Activated CD4-positive, alpha-beta T cell treated with anti-CD3 and anti-CD28 coated beads, Interleukin-2, amount 50 U/mL, for 1 hour (primary cell): ENCODE results near the gene BCHE.

Source experiments
- DNase-seq: peaks from one replicate; pipeline ENCODE4 v3.0.0-alpha.2; 2020

The BCHE gene

DNA sequence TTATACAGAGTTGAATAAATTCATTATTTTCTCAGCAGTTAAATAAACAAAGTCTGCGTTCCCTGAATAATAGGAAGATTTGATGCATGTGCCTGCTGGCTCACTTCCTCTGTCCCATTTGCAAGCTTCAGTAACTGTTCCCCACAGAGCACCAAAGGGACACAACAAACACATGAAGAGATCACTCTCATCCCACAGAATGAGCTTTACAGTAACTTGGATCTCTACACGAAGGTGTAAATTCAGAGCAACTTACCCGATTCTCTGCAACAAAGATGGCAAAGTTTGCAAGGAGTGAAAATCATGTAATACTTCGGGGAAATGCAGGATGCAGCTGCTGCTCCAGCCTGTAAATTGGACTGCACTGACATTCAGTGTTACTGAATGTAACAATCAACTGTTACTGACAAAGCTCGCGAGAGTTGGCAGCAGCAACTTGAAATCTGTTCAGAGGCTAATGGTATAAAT, at the start of gene BCHE:
BCHE (minus strand) TSS at position 366 of the 468 bp plus-strand sequence. CDS start 6,390 bp downstream, outside the sequence.
- DNase-seq = no peak

DNA sequence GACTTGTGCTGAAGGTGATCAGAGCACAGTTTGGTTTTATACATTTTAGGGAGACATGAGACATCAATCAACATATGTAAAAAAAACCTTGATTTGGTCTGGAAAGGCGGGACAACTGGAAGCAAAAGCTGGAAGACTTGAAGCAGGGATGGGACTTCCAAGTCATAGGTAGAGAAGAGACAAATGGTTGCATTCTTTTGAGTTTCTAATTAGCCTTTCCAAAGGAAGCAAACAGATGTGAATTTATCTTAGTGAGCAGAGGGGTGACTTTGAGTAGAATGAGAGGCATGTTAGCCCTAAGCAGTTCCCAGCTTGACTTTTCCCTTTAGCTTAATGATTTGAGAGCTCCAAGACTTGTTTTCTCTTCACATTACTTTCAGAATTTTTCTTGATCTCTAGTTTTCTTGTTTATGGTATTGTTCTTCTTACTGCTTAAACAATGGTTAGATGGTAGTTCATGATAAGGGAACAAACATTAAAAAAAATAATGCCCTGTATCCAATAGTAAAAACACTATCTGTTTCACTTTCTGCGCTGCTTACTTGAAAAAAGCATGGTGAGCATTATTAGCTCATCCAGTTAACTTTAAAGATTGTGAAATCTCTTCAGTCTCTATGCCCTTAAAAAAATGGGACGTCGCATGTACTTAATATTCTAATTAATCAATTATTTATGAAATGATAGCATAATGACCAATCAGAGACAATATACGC, 48.5 kb upstream of the BCHE start:
- DNase-seq = no peak

DNA sequence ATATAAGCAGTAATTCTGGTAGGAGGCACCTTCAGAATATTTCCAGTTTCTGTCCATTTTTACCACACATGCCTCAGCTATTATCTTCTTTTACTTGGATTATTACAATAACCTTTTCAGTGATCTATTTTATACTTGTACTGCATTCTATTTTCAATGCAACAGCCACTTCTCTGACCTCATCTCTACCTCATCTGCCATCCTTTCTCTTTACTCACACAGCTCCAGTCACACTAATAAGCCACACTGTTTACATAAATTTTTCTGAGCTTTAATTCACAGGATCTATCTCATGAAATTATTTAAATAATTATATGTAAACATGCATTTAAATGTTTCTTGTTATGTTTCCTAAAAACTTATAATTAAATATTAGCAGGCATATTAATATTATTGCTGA, 47.3 kb upstream of the BCHE start:
- DNase-seq = no peak

DNA sequence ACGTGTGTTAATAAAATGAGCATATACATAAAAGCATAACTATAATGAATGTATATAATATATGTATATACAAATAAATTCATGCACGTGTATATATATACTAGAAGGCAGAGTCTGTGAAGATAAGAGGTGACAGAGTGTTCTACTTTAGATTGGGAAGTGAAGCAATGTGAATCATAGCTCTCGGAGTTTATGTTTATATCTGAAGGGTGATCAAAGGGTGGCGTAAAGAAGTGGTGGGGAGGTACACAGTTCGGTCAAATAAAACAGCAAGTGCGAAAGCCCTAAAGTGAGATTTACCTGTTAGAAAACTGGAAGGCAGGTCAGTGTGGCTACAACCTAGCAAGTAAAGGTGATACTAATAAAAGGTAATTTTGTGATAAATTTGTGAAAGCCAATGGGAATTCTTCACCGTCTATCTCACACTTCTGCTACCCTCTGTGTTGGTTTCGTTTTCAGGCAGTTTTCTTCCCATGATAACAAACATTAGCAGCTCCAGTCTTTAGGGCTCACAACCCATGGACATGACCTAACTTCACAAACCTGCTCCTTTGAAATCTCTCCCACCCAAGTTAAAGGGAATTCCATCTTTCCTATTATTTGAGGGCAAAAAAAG, 46.7 kb upstream of the BCHE start:
- DNase-seq = no peak

DNA sequence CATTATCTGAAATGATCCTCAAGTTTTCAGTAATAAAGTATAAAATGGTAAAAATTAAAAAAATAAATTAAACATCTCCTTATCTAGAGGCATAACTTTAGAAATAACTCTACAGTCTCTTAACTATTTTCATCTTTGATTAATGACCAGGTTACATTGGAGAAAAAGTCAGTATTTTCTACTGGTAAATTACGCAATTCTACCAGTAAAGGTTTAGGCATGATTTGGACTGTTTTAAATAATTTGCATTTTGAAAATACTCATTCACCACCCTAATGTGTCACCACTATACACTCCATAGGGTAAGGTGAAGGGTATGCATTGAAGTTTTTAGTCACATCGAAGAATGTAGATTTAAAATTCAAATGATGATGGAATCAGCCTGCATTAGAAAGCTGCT, 45.9 kb upstream of the BCHE start:
- no peak for DNase-seq

DNA sequence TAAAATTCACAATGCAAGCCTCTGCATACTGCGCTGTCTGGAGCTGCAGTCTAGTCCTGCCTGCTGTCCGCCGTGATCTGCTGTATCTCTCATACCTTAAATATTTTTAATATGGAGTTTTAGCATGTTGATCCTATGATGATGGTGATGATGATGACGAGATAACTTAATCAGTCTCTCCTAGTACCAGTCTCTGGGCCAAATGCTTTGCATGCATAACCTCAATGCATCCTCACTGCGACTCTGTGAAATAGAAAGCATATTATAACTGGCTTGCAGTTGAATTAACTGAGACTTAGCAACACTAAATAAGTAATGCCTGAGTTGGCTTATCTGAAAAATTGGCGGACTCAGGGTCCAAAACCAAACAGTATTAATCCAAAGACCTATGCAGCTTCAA, 38.4 kb upstream of the BCHE start:
- DNase-seq = no peak

DNA sequence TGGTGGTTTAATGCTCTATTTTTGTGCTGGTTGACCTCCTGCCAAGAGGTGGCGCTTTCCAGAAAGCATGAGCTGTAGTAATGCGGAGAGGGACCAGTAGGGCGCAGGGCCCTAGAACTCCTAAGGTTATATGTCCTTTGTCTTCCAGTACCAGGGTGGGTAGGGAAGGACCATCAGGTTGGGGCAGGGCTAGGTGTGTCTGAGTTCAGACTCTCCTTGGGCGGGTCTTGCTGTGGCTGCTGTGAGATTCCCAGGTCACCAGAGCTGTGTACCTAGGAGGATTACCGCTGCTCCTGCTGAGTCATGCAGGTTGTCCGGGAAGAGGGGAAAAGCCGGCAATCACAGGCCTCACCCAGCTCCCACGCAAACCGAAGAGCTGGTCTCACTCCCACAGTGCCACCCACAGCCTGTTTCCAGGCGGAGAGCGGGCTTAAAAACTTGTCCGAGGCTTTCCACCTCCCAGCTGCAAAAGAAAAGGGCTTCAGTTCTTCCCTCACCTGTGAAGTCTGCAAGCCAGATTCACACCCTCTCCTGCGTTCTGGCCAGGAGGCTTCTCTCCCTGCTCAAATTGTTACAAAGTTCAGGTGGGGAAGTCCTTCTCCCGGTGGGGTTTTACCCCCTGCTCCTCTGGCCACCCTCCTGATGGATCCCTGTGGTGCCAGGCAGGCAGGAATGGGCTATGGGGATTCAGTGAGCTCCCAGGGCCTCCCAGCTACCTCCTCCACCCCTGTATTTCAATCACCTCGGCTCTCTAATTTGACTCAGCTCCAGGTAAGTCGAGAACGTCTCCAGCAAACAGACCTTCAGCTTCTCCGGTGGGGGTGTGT, 37.7 kb upstream of the BCHE start:
- DNase-seq = no peak

DNA sequence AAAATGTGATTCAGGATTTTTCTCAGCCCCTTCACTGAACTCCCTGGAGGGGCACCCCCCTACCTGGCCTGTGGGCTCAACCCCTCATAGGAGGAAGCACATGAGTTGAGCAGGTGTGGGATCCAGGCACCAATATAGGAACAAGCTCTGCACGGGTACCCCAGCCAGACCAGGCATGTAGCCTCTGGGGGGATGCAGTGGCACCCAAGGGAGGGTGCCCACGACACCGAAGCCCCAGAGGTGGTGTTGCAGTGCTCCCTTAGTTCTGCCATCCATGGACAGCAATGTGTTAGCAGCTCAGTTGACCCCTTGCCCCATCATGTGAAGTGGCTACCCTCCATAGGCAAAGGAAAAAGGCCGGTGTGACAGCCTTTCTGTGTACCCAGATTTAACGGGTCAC, 30.9 kb upstream of the BCHE start:
- no peak for DNase-seq

DNA sequence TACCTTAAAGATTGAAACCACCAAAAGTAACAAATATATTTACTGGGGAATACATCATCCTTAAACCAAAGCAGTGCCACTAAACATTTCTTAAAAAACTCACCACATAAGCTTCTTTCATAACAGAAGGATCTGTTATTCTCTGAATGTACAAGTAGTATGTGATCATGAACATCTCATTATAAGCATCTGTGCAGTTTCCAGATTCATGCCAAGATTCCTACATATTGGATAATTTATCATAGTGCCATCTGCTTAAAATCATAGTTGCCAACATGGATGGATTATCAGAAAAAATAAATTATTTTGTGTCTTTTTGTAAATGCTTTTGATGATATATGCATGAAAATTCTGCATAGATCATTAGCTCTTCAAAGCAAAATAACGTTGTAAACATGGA, 21.8 kb upstream of the BCHE start:
- DNase-seq = no peak

DNA sequence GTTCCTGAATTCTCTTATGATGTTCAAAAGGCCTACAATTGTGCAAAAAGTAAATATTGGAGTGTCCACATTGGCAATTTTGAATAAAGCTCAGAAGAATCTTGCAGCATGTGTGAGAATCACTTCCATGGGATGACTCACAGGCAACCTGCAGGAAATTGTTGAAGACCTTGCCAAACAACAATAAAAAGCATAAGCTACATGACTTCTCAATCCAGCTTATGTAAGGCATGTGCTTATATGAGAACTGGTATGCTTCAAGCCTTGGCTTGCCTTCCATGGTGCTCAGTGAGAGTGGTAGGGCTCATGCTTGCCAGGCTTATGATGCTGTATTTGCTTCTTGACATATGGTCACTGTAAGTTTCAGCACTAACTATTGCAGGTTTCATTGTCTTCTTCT, 18.4 kb upstream of the BCHE start:
- DNase-seq = no peak

DNA sequence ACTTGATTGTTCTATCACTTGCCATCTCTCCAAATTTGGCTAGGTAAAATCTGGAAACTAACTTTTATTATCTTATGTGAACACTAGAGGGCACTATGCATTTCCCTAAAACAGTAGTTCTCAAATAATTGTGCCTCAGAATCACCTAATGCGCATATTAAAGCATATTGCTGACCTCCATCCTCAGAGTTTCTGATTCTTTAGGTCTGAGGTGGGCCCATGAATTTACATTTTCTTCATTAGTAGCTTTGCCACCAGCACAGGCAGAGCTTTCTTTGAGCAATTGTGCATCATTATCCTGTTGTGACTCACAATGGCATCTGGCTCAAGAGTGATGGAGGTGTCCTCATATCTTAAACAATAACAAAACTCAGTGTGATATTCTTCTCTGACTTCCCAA, 17.5 kb upstream of the BCHE start:
- no peak for DNase-seq

DNA sequence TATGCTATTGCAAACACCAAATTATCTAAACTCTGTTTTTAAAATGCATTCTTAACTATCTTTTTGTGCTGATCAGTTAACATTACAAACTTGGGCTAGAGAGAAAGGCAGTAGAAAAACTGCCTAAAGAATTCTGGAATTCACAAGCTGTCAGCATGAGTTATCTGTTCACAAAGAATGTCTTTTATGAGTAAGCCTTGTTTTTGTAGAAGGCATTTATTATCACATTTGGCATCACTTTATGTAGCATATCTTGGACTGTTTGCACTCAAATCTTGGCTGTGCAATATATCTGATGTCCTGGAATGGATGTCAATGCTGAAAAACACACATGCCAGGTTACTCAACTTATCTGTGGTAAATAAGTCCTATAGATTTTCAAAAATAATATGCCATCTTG, 15.5 kb upstream of the BCHE start:
- DNase-seq = no peak

DNA sequence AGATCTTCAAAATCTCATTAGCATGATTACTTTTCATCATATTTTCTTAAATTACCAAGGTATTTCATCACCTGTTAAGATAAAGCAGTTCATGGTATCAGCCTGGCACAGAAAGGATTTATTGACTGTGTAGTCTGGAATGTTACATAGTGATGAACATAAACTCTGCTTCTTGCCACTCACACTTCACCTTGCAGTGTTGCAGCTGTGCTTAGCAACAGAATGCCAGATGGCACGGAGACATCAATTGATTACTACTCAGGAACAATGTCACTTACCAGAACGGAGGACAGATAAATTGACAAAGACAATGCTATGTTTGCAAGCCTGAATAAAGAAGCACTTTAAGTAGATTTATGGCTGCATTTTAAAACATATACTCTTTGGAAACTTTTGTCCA, 15.0 kb upstream of the BCHE start:
- no peak for DNase-seq

DNA sequence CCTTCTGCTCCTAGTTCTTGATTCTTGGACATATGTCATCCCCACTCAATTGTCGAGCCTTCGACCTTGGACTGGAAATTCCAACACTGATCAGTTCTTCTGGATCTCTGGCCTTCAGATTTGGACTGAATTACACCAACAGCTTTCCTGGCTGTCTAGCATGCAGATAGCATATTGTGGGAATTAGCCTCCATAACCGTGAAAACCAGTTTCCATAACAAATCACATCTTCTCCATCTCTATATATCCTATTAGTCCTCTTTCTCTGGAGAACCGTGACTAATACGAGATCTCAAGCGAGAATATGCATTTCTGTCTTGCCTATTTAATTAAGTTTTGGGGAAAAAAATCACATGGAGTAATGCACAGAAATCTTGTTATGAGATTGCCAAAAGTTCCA, 8.8 kb upstream of the BCHE start:
- DNase-seq = no peak

DNA sequence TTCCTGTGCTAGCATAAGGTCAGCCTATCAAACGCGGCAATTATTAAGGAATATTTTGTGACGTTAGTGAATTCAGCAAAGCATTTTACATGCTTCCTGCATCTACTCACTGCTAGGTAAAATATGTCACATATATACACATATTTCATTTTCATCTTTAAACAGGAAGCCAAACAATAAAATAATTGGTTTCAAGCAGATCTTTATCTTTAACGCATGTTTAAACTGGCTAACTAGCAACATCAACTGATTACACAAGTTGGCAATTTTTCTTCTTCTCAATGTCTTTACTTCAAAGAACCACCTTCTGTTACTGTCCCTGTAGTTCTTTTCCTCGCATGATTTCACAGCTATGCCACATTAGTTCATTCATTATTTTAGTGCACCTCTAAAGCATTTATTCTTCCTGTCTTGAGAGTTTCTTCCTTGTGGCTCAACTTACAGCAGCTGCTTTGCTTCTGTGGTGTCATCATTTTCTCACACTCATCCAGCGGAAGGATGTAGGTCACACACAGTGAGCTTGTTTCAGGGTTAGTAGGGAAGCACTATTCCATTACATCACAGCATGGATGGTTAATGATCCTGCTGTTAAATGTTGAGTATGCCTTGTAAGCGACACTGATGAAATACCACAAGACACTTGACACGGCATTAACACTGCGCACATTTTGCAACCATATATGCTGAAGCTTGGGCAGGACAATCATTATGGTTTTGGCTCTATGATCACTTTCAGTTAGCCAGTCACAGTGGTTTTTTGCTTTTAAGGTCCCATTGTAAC, 2.3 kb upstream of the BCHE start:
- no peak for DNase-seq

DNA sequence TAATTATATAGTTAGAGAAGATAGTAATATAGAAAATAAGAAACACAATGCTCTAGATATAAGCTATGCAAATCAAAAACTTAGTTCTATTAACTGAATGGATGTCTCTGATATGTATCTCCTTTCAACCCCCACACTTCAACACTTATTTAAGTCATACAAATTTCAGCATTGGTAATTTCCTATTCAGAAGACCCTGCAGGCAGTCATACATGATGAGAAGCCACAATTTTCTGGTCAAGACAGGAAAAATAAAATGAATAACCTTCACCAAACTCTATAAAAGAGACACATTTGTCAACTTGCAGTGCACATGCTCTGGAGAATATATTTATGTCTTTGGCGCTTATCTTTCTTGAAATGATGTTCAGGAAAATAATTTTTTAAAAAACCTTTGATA, 578 bp upstream of the BCHE start:
- DNase-seq = no peak

DNA sequence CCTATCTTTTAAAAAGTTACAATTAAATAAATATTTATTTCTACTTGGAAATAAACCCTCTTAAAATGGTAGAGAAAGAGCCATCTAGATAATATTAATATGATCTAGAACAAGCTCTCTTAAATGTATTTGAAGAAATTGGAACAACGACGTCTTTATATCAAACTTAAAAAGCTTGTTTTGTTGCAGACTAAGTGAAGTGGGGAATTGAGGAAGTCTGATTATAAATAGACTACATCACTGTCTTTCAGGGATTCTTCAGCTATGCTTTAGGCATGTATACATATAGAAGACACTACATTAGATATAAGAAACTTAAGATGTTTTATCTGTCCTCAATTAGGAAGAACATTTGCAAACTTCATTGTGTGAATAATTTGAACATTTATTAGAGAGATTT, 1.8 kb downstream of the BCHE start:
- DNase-seq = no peak

DNA sequence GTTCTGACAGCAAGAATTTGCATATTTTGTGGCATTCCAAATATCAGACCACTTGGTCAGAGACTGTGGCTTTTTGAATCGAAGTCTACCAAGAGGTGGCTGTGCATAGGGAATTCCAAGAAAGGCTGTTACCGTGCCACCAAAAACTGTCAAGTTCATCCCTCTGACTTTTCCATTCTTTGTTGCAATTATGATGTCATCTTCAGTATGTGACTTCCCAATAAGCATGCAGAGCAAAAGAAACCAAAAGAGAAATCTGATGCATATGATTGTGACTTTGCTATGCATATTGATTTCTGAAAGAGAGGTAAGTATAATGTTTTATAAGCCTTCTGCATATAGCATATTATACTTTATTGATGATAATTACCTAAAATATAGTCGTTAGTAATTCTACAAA, 6.5 kb downstream of the BCHE start:
- DNase-seq = no peak

DNA sequence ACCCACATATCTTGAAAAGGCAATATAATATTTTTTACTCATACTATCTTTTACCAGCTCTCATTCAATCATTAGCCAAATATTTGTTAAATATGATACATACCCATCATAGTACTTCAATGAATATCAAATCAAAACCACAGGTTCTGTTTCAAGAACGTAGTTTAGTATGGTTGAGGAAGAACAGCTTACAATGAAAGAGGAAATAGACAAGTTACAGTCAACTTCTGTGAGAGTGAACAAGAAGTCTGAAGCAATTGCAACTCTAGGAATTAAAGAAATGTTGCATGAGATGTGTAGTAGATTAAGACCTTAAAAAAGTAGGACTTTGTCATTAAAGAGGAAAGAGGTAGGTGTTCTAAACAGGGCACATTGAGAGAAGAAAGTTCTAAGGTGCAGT, 9.3 kb downstream of the BCHE start:
- DNase-seq = no peak

DNA sequence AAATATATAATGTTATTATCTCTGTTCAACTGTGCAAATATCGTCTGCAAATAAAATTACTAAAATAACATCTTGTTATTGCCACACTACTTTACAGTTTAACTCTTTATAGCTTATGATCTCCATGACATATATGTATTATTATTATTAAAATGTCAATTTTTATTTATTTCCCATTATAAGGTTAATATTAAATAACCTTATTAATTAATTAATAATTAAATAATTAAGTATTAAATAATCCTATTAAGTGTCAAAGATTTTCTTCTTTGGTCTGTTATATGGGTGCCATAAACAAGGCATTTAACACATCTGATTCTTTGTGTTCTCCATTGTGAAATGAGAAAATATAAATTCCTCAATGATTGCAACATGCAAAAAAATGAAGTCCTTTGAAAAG, 10.0 kb downstream of the BCHE start:
- no peak for DNase-seq

DNA sequence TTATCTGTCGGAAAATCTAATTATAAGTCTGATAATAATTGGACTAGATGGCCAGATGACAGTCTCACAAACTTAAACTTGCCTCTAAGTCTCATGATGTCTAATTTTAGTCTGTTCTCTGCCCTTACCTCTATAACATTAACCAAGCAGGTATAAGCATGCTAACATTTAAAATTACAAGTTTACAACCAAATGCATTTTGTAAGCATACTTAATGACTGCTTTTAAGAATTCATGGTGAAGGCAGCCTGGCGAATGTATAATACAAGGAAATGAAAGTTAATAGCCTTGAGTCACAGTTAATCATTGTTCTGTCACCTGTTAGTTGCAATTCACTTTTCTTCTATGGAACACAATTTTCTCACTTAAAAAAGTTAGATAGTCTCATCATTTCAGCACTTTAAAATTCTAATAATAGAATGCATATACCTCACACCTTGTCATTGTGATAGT, 16.5 kb downstream of the BCHE start:
- no peak for DNase-seq

DNA sequence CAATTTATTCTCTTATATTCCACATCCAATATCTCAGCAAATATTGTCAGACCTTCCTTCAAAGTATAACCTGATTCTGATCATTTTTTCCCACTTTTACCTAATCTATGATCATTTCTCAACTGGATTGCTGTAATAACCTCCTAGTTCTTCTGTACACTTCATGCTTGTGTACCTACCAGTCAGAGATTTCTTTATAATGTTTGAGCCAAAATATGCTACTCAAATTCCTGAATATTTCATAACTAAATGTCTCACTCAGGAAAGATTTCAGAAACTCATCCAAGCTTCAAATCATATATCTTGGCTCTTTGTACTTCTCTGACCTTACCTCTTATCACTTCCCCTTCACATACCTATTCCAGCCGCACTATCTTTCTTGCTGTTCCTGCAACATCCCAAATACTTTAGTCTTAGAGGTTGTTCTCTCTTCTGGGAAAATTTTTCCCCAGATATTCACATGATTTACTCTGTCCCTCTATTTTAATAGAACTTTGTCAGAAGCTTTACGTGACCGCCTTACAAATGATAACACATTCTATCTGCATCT, 20.0 kb downstream of the BCHE start:
- no peak for DNase-seq

DNA sequence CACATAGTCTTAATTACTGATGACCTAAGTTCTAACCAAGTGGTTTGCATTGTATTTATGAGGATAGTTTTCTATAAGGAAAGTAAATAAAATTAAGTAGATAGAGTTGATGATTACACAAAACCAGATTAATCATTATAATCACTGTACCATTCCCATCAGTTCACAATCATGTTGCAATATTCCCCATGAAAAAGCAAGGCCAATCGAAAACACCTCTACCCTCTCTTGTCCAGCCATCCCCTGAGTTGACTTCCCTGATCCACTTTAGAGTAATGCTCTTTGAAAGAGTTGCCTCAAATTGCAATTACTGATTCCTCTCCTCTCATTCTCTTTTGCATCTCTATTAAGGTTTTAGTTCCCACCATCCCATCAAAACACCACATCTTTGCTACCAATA, 21.0 kb downstream of the BCHE start:
- DNase-seq = no peak
